ENCODE results near the gene SLX9. TPM values are rescaled to one million over a fixed set of nuclear protein-coding genes. Genes with fewer than 3 reads are reported as not detected.

The SLX9 gene
- total RNA-seq, 1 donor from 2014 or later, result 24.0 TPM

GRCh38 chr21:44903050-44903685 is 36.7 kb upstream of the SLX9 start:
- DNase-seq (ENCODE audit: low spot score), result peak; percentile 68
- Mint-ChIP-seq H3K27me3 (ENCODE audit: low read depth) (peaks cover 46% of the 10 kb centered on the region), H3K4me3 (ENCODE audit: unreplicated experiment) (no peak overlapping the region), H3K4me1 (ENCODE audit: low read depth) (no peaks in the 10 kb centered on the region), H3K36me3 (ENCODE audit: low read depth) (no peaks in the 10 kb centered on the region), H3K9me3 (ENCODE audit: low read depth) (no peaks in the 10 kb centered on the region), H3K27ac (ENCODE audit: unreplicated experiment) (no peak overlapping the region)
- no peak for TF ChIP-seq CTCF (IDR thresholded peaks at IDR 0.05)

GRCh38 chr21:44903689-44904088 is 36.1 kb upstream of the SLX9 start:
- no peaks in the 10 kb centered on the region for H3K9me3 Mint-ChIP-seq (ENCODE audit: low read depth)
- H3K4me3 Mint-ChIP-seq (ENCODE audit: unreplicated experiment), result no peak overlapping the region
- peaks cover 45% of the 10 kb centered on the region for H3K27me3 Mint-ChIP-seq (ENCODE audit: low read depth)
- peak; percentile 79 for DNase-seq (ENCODE audit: low spot score)
- no peak overlapping the region for H3K27ac Mint-ChIP-seq (ENCODE audit: unreplicated experiment)
- peaks cover 4% of the 10 kb centered on the region for H3K4me1 Mint-ChIP-seq (ENCODE audit: low read depth)
- no peak for TF ChIP-seq CTCF (IDR thresholded peaks at IDR 0.05)
- no peaks in the 10 kb centered on the region for H3K36me3 Mint-ChIP-seq (ENCODE audit: low read depth)

GRCh38 chr21:44904141-44904923 is 35.5 kb upstream of the SLX9 start:
- DNase-seq (ENCODE audit: low spot score), result no peak
- TF ChIP-seq CTCF (IDR thresholded peaks at IDR 0.05), result no peak
- Mint-ChIP-seq H3K4me3 (ENCODE audit: unreplicated experiment) (no peak overlapping the region), H3K27me3 (ENCODE audit: low read depth) (peaks cover 50% of the 10 kb centered on the region), H3K27ac (ENCODE audit: unreplicated experiment) (no peak overlapping the region), H3K9me3 (ENCODE audit: low read depth) (no peaks in the 10 kb centered on the region), H3K4me1 (ENCODE audit: low read depth) (peaks cover 5% of the 10 kb centered on the region), H3K36me3 (ENCODE audit: low read depth) (no peaks in the 10 kb centered on the region)

- peaks cover 50% of the 10 kb centered on the region for H3K27me3 Mint-ChIP-seq (ENCODE audit: low read depth)
- DNase-seq (ENCODE audit: low spot score), result no peak
- no peak overlapping the region for H3K27ac Mint-ChIP-seq (ENCODE audit: unreplicated experiment)
- no peak overlapping the region for H3K4me3 Mint-ChIP-seq (ENCODE audit: unreplicated experiment)
- no peaks in the 10 kb centered on the region for H3K9me3 Mint-ChIP-seq (ENCODE audit: low read depth)
- no peaks in the 10 kb centered on the region for H3K36me3 Mint-ChIP-seq (ENCODE audit: low read depth)
- no peak for TF ChIP-seq CTCF (IDR thresholded peaks at IDR 0.05)
- peaks cover 5% of the 10 kb centered on the region for H3K4me1 Mint-ChIP-seq (ENCODE audit: low read depth)
Observed at GRCh38 chr21:44905016-44905727, 34.7 kb upstream of the SLX9 start.

- H3K36me3 Mint-ChIP-seq (ENCODE audit: low read depth), result no peaks in the 10 kb centered on the region
- no peak overlapping the region for H3K27ac Mint-ChIP-seq (ENCODE audit: unreplicated experiment)
- no peak for TF ChIP-seq CTCF (IDR thresholded peaks at IDR 0.05)
- peaks cover 47% of the 10 kb centered on the region for H3K27me3 Mint-ChIP-seq (ENCODE audit: low read depth)
- no peak for DNase-seq (ENCODE audit: low spot score)
- no peak overlapping the region for H3K4me3 Mint-ChIP-seq (ENCODE audit: unreplicated experiment)
- H3K4me1 Mint-ChIP-seq (ENCODE audit: low read depth), result peaks cover 5% of the 10 kb centered on the region
- H3K9me3 Mint-ChIP-seq (ENCODE audit: low read depth), result no peaks in the 10 kb centered on the region
Observed at GRCh38 chr21:44905728-44906090, 34.1 kb upstream of the SLX9 start.
